ENCODE results near the gene GALNT2.

Gene GALNT2

DNA sequence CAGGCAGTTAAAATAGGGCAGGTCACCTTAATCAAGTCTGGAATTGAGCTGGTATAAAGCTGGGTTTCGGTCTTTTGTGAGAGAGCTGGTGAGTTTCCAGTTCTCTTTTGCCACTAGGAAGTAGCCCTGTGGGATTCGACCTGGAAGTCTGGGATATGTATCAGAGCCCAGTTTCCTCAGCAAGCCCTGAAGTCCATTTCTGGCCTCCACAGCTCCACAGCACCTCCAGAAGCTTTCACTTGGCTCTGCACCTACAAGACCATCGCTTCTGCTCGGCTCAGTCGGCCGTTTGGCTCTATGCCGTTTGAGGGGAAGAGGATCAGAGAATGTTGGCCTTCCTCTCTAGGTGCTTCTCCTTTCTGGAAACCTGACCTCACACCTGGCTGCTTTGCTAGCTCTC, 148.0 kb downstream of the GALNT2 start:
- H3K4me2 ChIP-seq (ENCODE audit: low read depth, low read length, poor library complexity, severe bottlenecking) = peak overlapping the region; percentile 4
- peaks cover 100% of the 10 kb centered on the region for H3K79me2 ChIP-seq (ENCODE audit: insufficient read depth, low read length)
- no peak overlapping the region for H3K4me3 ChIP-seq (ENCODE audit: low read length, poor library complexity, severe bottlenecking)
- H3F3A ChIP-seq (ENCODE audit: low read depth) = no peaks in the 10 kb centered on the region
- H3K9me2 ChIP-seq (replicated peaks; ENCODE audit: low read depth, low read length) = no peaks in the 10 kb centered on the region
- H3K9me3 ChIP-seq (ENCODE audit: insufficient read depth, low read depth, low read length) = no peaks in the 10 kb centered on the region
- TF ChIP-seq EZH2phosphoT487 (IDR thresholded peaks at IDR 0.05; ENCODE audit: borderline replicate concordance) = no peak
- TF ChIP-seq, protein P1, sequence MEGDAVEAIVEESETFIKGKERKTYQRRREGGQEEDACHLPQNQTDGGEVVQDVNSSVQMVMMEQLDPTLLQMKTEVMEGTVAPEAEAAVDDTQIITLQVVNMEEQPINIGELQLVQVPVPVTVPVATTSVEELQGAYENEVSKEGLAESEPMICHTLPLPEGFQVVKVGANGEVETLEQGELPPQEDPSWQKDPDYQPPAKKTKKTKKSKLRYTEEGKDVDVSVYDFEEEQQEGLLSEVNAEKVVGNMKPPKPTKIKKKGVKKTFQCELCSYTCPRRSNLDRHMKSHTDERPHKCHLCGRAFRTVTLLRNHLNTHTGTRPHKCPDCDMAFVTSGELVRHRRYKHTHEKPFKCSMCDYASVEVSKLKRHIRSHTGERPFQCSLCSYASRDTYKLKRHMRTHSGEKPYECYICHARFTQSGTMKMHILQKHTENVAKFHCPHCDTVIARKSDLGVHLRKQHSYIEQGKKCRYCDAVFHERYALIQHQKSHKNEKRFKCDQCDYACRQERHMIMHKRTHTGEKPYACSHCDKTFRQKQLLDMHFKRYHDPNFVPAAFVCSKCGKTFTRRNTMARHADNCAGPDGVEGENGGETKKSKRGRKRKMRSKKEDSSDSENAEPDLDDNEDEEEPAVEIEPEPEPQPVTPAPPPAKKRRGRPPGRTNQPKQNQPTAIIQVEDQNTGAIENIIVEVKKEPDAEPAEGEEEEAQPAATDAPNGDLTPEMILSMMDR (conservative IDR thresholded peaks at IDR 0.05; ENCODE audit: low read length) = peak; percentile 32; the same call in 1 of the 2 replicates
- peaks cover 56% of the 10 kb centered on the region for H3K4me1 ChIP-seq (ENCODE audit: insufficient read depth, low read length, poor library complexity, severe bottlenecking)
- peaks cover 12% of the 10 kb centered on the region for H4K20me1 ChIP-seq (ENCODE audit: insufficient read depth, low read length, poor library complexity, severe bottlenecking)
- no peaks in the 10 kb centered on the region for H3K27me3 ChIP-seq (ENCODE audit: insufficient read depth, low read length, poor library complexity, severe bottlenecking)
- H3K9ac ChIP-seq (ENCODE audit: low read depth, low read length, poor library complexity, severe bottlenecking) = peak overlapping the region; percentile 22
- no peak overlapping the region for H2AFZ ChIP-seq (ENCODE audit: low read length)
- peaks cover 87% of the 10 kb centered on the region for H3K36me3 ChIP-seq (ENCODE audit: insufficient read depth, low read length)

DNA sequence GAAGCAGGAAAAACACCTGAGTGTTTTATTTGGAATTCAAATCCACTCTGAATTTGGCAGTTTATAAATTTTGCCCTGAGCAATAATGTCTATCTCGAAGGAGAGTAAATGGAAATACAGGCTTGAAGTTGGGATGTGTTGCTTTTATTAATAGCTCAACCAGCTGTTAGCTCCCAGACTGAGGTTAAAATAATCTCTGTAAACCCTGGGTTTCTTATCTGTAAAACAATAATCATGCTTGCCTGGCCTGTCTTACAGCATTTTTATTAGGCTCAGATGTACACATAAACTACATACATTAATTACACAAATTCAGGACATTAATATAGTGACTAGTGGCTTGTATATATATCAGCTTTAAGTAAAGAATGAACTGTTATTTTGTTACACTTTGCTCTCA, 148.5 kb downstream of the GALNT2 start:
- Histone ChIP-seq H3K27me3 (ENCODE audit: insufficient read depth, low read length, poor library complexity, severe bottlenecking) (no peaks in the 10 kb centered on the region), H3K36me3 (ENCODE audit: insufficient read depth, low read length) (peaks cover 87% of the 10 kb centered on the region), H3K9me3 (ENCODE audit: insufficient read depth, low read depth, low read length) (no peaks in the 10 kb centered on the region), H3K9me2 (replicated peaks; ENCODE audit: low read depth, low read length) (no peaks in the 10 kb centered on the region), H3K79me2 (ENCODE audit: insufficient read depth, low read length) (peaks cover 100% of the 10 kb centered on the region), H2AFZ (ENCODE audit: low read length) (no peak overlapping the region), H3F3A (ENCODE audit: low read depth) (no peaks in the 10 kb centered on the region), H3K4me1 (ENCODE audit: insufficient read depth, low read length, poor library complexity, severe bottlenecking) (peaks cover 56% of the 10 kb centered on the region), H4K20me1 (ENCODE audit: insufficient read depth, low read length, poor library complexity, severe bottlenecking) (peaks cover 12% of the 10 kb centered on the region), H3K9ac (ENCODE audit: low read depth, low read length, poor library complexity, severe bottlenecking) (peak overlapping the region; percentile 22), H3K4me2 (ENCODE audit: low read depth, low read length, poor library complexity, severe bottlenecking) (peak overlapping the region; percentile 4), H3K4me3 (ENCODE audit: low read length, poor library complexity, severe bottlenecking) (no peak overlapping the region)
- TF ChIP-seq, protein P1 (conservative IDR thresholded peaks at IDR 0.05; ENCODE audit: low read length) = no peak
- no peak for TF ChIP-seq EZH2phosphoT487 (IDR thresholded peaks at IDR 0.05; ENCODE audit: borderline replicate concordance)

DNA sequence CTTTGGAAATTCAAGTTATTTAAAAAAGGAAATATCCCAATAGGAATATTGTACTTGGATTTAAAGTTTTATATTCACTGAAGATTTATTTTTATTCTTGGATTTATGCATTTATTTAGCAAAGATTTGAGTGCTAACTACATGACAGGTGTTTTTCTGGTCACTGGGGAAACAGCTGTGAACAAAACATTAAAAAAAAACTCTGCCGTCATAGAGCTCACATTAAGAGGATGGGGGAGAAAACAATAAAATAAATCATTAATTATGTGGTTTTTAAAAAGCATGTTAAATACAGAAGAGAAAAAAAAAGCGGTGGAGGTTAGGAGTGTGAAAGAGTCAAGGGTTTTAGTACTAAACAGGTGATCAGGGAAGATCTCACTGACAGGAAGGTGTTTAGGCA, 149.9 kb downstream of the GALNT2 start:
- H3K27me3 ChIP-seq (ENCODE audit: insufficient read depth, low read length, poor library complexity, severe bottlenecking) = no peaks in the 10 kb centered on the region
- peaks cover 99% of the 10 kb centered on the region for H3K79me2 ChIP-seq (ENCODE audit: insufficient read depth, low read length)
- peaks cover 74% of the 10 kb centered on the region for H3K36me3 ChIP-seq (ENCODE audit: insufficient read depth, low read length)
- H3K4me2 ChIP-seq (ENCODE audit: low read depth, low read length, poor library complexity, severe bottlenecking) = no peak overlapping the region
- peaks cover 57% of the 10 kb centered on the region for H3K4me1 ChIP-seq (ENCODE audit: insufficient read depth, low read length, poor library complexity, severe bottlenecking)
- H3K9ac ChIP-seq (ENCODE audit: low read depth, low read length, poor library complexity, severe bottlenecking) = no peak overlapping the region
- H3K4me3 ChIP-seq (ENCODE audit: low read length, poor library complexity, severe bottlenecking) = no peak overlapping the region
- H2AFZ ChIP-seq (ENCODE audit: low read length) = no peak overlapping the region
- H3K9me2 ChIP-seq (replicated peaks; ENCODE audit: low read depth, low read length) = no peaks in the 10 kb centered on the region
- TF ChIP-seq, protein P1 (conservative IDR thresholded peaks at IDR 0.05; ENCODE audit: low read length) = no peak
- no peak for TF ChIP-seq EZH2phosphoT487 (IDR thresholded peaks at IDR 0.05; ENCODE audit: borderline replicate concordance)
- H3F3A ChIP-seq (ENCODE audit: low read depth) = no peaks in the 10 kb centered on the region
- peaks cover 12% of the 10 kb centered on the region for H4K20me1 ChIP-seq (ENCODE audit: insufficient read depth, low read length, poor library complexity, severe bottlenecking)
- H3K9me3 ChIP-seq (ENCODE audit: insufficient read depth, low read depth, low read length) = no peaks in the 10 kb centered on the region
